Fibroblast of lung (primary cell): ENCODE results near the gene TRAPPC2.

Experiments used
- EZH2 ChIP-seq: IDR thresholded peaks from 2 replicates; pipeline ENCODE4 v1.5.1; 2012; ENCODE audit warnings: low read length, control low read depth, mild to moderate bottlenecking; ENCODE audit errors: missing control alignments
- TF ChIP-seq, protein P1 (sequence below), 2 donors: IDR thresholded peaks in 1 of 2; conservative IDR thresholded peaks in 1 of 2; 1 replicate in 1 of 2; 2 replicates in 1 of 2; pipeline ENCODE4 v1.5.1; 2011 to 2012; ENCODE audit warnings: low read length in 2 of 2, control low read depth in 1 of 2, inconsistent platforms in 1 of 2, low read depth in 1 of 2, mild to moderate bottlenecking in 1 of 2

DNA sequence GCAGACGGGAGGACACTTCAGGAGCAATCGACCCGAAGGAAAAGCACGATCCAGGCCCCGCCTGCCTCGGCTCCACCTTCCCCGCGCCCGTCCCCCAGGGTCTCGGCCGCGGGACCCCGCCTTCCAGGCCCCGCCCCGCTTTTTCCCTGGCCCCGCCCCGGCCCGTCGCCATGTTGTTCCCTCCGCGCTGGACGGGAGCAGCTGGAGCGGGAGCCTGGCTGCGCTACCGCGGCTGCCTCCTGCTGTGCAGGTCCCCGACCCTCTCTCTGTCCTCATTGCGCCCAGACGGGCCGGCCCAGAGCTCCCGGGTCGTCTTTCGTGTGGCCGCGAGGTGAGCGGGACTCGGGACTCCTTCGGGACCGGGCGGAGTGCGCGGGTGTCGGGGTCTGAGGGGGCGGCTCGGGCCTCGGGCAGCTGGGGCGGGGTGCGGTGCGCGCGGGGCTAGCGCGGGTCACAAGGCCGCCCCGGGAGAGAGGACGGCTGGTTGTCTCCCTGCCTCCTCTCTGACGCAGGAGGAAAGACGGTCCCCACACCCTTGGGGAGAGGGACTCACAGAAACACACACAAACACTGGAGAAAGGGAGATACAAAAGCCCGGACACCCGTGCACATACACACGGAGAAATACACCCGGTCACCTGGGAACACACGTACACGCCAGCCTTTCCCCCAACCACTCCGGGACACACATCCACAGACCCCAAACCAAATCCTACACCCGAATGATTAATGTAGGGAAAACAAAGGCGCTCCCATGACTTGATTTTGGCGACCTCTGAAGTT lies 45.3 kb downstream of the TRAPPC2 start, which contains the start of gene RAB9A:
- TF ChIP-seq, protein P1, sequence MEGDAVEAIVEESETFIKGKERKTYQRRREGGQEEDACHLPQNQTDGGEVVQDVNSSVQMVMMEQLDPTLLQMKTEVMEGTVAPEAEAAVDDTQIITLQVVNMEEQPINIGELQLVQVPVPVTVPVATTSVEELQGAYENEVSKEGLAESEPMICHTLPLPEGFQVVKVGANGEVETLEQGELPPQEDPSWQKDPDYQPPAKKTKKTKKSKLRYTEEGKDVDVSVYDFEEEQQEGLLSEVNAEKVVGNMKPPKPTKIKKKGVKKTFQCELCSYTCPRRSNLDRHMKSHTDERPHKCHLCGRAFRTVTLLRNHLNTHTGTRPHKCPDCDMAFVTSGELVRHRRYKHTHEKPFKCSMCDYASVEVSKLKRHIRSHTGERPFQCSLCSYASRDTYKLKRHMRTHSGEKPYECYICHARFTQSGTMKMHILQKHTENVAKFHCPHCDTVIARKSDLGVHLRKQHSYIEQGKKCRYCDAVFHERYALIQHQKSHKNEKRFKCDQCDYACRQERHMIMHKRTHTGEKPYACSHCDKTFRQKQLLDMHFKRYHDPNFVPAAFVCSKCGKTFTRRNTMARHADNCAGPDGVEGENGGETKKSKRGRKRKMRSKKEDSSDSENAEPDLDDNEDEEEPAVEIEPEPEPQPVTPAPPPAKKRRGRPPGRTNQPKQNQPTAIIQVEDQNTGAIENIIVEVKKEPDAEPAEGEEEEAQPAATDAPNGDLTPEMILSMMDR (conservative IDR thresholded peaks at IDR 0.05 in 1 of 2, IDR thresholded peaks at IDR 0.05 in 1 of 2; ENCODE audit: low read depth in 1 of 2, low read length in 2 of 2) = no peak
- TF ChIP-seq EZH2 = no peak
